Tibial nerve (tissue), 4 donors: ENCODE results near the gene SWAP70.
"Not testable (repeated sequence)": the region's sequence is repeated elsewhere in the genome, so short reads cannot be mapped to it uniquely, and the experiment has no call there.

ENCODE experiments used
- CTCF ChIP-seq, 5 experiments: fragments of 200-600 bp in 3 of 5; fragments of 450-650 bp in 2 of 5; sonication (generic) in 3 of 5; IDR thresholded peaks; one replicate each; pipeline ENCODE4 v1.5.1; 2016 to 2019; ENCODE audit warnings: antibody characterized with exemption in 5 of 5, mild to moderate bottlenecking in 3 of 5, moderate library complexity in 2 of 5
- EP300 ChIP-seq, 2 donors: sonication (generic); formaldehyde crosslinking; IDR thresholded peaks; one replicate each; pipeline ENCODE4 v1.6.1; 2017; ENCODE audit warnings: antibody characterized with exemption in 2 of 2, mild to moderate bottlenecking in 1 of 2

GRCh38 chr11:9623053-9623452 is 40.8 kb upstream of the SWAP70 start:
- TF ChIP-seq CTCF, EP300 (IDR thresholded peaks at IDR 0.05): not testable (repeated sequence)
